ENCODE measurements around the gene HES7. TPM values are rescaled to one million over a fixed set of nuclear protein-coding genes. Genes with fewer than 3 reads are reported as not detected.

The HES7 gene
- total and polyA plus RNA-seq, 9 of the 15 experiments (the other 6 are each of a cell fraction or from before 2014, with no cell fraction given), result 0.03 to 1.7 (median 0.14) TPM; not detected in 1

DNA sequence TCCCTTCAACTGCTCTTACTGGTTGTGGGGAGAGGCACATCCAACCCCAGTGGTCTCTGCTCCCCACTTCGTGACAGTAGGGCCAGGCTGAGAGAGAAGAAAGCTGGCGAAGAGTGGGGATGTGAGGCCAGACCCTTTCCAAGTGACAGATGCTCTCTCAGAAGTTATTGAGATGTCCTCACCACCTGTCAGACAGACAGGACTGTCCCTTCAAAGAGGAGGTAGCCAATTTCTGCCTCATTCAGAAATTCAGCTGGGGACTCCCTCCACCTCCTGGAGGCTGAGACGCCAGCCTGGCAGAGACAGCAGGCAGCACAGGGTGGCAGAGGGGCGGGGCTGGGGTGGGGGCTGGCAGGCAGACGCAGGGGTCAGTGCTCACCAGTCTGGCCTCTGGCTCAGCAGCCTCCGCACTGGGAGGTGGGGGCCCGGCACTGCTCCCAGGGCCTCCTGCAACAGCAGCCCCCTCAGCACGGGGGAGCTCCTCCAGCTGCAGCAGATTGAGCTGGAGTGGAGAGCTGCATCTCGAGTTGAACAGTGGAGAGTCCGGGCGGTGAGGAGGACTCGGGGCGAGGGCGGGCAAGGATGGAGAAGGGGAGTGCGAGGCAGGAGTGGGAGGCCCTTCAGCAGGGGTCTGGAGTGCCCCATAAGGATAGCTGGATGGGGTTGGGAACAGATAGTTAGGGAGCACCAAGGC, 19.1 kb upstream of the HES7 start:
- FAIRE-seq (no peak), DNase-seq (ENCODE audit: extremely low read depth in 1 of 4, low spot score in 3 of 4) (no peak), ATAC-seq (no peak)
- WGBS (ENCODE audit: insufficient coverage, low coverage, missing lambda C conversion rate), result 70% methylated on average over 2 of the region's 15 CpGs
- no peak overlapping the region for H2AFZ ChIP-seq (ENCODE audit: low read depth, low read length)
- in situ Hi-C loops (cut with MboI), result no loop called here
- H3K9me1 ChIP-seq (ENCODE audit: control insufficient read depth, insufficient read depth, low read length), result no peaks in the 10 kb centered on the region
- no peaks in the 10 kb centered on the region for H3K27me3 ChIP-seq (ENCODE audit: control insufficient read depth in 2 of 2, insufficient read depth in 2 of 2, low read length in 2 of 2)
- POLR2A ChIA-PET, result interaction anchor here (0.6 to 0.7 kb wide), 3 partner anchors 11 to 247 kb away, joined by 3 to 4 read pairs (median 3); no protein-coding TSS in a partner anchor
- BruUV-seq (replicated peaks), result no TSS peak
- no peak overlapping the region for H3K27ac ChIP-seq (ENCODE audit: extremely low read depth, low read depth, low read length)
- H3K4me1 ChIP-seq (replicated peaks in 1 of 2; ENCODE audit: control insufficient read depth in 2 of 2, insufficient read depth in 2 of 2, low read length in 2 of 2), result peaks cover 0 to 21% of the 10 kb centered on the region in 2 experiments; a peak in 3 of 5 replicates
- 0 out of 2 replicates have a peak, but pooled peaks cover 2% of the 10 kb centered on the region for H4K20me1 ChIP-seq (replicated peaks; ENCODE audit: control insufficient read depth, insufficient read depth, low read length)
- H3K9ac ChIP-seq (ENCODE audit: insufficient read depth in 1 of 2, low read depth in 2 of 2, low read length in 2 of 2), result no peak overlapping the region; a peak in 1 of 4 replicates
- H3K79me2 ChIP-seq (ENCODE audit: control insufficient read depth, insufficient read depth, low read length), result no peaks in the 10 kb centered on the region
- H3K9me3 ChIP-seq (replicated peaks; ENCODE audit: control insufficient read depth, insufficient read depth, low read depth, low read length), result no peaks in the 10 kb centered on the region
- H3K36me3 ChIP-seq (ENCODE audit: control insufficient read depth, insufficient read depth, low read length), result peaks cover 64% of the 10 kb centered on the region; the same call in 2 of the 3 replicates
- CTCF ChIA-PET (ENCODE audit: low intra/inter-chr PET ratio), result interaction anchor here (0.7 kb wide), 1 partner anchor 60 kb away, joined by 3 read pairs; no protein-coding TSS in a partner anchor
- no peak overlapping the region for H3K4me3 ChIP-seq
- H3K4me2 ChIP-seq (ENCODE audit: insufficient read depth, low read length), result no peak overlapping the region
- intact Hi-C loops (cut with micrococcal nuclease), result no loop called here
- TF ChIP-seq ZKSCAN1 (IDR thresholded peaks at IDR 0.05; ENCODE audit: low read depth, low read length), result no peak
- TF ChIP-seq, protein P1, sequence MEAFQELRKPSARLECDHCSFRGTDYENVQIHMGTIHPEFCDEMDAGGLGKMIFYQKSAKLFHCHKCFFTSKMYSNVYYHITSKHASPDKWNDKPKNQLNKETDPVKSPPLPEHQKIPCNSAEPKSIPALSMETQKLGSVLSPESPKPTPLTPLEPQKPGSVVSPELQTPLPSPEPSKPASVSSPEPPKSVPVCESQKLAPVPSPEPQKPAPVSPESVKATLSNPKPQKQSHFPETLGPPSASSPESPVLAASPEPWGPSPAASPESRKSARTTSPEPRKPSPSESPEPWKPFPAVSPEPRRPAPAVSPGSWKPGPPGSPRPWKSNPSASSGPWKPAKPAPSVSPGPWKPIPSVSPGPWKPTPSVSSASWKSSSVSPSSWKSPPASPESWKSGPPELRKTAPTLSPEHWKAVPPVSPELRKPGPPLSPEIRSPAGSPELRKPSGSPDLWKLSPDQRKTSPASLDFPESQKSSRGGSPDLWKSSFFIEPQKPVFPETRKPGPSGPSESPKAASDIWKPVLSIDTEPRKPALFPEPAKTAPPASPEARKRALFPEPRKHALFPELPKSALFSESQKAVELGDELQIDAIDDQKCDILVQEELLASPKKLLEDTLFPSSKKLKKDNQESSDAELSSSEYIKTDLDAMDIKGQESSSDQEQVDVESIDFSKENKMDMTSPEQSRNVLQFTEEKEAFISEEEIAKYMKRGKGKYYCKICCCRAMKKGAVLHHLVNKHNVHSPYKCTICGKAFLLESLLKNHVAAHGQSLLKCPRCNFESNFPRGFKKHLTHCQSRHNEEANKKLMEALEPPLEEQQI (IDR thresholded peaks at IDR 0.05), result no peak
- no peak for TF ChIP-seq FOS (IDR thresholded peaks at IDR 0.05; ENCODE audit: extremely low read depth, insufficient read length)
- TF ChIP-seq, protein P2, sequence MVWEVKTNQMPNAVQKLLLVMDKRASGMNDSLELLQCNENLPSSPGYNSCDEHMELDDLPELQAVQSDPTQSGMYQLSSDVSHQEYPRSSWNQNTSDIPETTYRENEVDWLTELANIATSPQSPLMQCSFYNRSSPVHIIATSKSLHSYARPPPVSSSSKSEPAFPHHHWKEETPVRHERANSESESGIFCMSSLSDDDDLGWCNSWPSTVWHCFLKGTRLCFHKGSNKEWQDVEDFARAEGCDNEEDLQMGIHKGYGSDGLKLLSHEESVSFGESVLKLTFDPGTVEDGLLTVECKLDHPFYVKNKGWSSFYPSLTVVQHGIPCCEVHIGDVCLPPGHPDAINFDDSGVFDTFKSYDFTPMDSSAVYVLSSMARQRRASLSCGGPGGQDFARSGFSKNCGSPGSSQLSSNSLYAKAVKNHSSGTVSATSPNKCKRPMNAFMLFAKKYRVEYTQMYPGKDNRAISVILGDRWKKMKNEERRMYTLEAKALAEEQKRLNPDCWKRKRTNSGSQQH (CRISPR knock-in tag; IDR thresholded peaks at IDR 0.05), result no peak
- TF ChIP-seq RERE (CRISPR knock-in tag; IDR thresholded peaks at IDR 0.05; ENCODE audit: borderline replicate concordance), result no peak
- no peak for TF ChIP-seq ZC3H8 (IDR thresholded peaks at IDR 0.05)
- TF ChIP-seq ZFX (CRISPR knock-in tag; IDR thresholded peaks at IDR 0.05), result no peak
- no peak for TF ChIP-seq ELF2 (CRISPR knock-in tag; IDR thresholded peaks at IDR 0.05)
- no peak for TF ChIP-seq ZNF778 (CRISPR knock-in tag; IDR thresholded peaks at IDR 0.05)
- no peak for TF ChIP-seq TCF7 (IDR thresholded peaks at IDR 0.05; ENCODE audit: borderline replicate concordance)
- TF ChIP-seq EP300 (IDR thresholded peaks at IDR 0.05; ENCODE audit: low read length), result no peak
- TF ChIP-seq, protein P3, sequence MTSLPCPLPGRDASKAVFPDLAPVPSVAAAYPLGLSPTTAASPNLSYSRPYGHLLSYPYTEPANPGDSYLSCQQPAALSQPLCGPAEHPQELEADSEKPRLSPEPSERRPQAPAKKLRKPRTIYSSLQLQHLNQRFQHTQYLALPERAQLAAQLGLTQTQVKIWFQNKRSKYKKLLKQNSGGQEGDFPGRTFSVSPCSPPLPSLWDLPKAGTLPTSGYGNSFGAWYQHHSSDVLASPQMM (CRISPR knock-in tag; IDR thresholded peaks at IDR 0.05), result no peak
- TF ChIP-seq FOXJ3 (CRISPR knock-in tag; IDR thresholded peaks at IDR 0.05), result no peak

All from K562 (cell line).